ENCODE results near the gene RBFOX2.

DNA sequence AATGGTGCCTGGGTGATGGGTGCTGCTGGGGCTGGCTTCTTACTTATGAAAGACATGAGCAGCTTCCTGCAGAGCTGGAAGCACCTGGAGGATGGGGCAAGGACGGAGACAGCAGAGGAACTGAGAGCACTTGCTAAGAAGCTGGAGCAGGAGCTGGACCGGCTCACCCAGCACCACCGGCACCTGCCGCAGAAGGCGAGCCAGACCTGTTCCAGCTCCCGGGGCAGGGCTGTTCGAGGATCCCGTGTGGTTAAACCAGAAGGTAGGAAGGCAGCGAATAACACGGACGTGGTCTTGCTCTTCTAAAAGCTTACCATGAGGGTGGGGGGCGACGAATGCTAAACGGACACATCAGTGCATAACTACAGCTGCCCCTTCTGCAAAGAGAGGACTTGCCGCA is 301.7 kb downstream of the RBFOX2 start:
- TF ChIP-seq, protein P1, sequence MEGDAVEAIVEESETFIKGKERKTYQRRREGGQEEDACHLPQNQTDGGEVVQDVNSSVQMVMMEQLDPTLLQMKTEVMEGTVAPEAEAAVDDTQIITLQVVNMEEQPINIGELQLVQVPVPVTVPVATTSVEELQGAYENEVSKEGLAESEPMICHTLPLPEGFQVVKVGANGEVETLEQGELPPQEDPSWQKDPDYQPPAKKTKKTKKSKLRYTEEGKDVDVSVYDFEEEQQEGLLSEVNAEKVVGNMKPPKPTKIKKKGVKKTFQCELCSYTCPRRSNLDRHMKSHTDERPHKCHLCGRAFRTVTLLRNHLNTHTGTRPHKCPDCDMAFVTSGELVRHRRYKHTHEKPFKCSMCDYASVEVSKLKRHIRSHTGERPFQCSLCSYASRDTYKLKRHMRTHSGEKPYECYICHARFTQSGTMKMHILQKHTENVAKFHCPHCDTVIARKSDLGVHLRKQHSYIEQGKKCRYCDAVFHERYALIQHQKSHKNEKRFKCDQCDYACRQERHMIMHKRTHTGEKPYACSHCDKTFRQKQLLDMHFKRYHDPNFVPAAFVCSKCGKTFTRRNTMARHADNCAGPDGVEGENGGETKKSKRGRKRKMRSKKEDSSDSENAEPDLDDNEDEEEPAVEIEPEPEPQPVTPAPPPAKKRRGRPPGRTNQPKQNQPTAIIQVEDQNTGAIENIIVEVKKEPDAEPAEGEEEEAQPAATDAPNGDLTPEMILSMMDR (IDR thresholded peaks at IDR 0.05; ENCODE audit: low read depth, low read length), result no peak
- no peak for TF ChIP-seq EZH2phosphoT487 (IDR thresholded peaks at IDR 0.05; ENCODE audit: low read depth)

Data from OCI-LY3 (cell line).